ENCODE data around the gene ZBTB12.
"Not testable (repeated sequence)": the region's sequence is repeated elsewhere in the genome, so short reads cannot be mapped to it uniquely, and the experiment has no call there.

ZBTB12 gene

DNA sequence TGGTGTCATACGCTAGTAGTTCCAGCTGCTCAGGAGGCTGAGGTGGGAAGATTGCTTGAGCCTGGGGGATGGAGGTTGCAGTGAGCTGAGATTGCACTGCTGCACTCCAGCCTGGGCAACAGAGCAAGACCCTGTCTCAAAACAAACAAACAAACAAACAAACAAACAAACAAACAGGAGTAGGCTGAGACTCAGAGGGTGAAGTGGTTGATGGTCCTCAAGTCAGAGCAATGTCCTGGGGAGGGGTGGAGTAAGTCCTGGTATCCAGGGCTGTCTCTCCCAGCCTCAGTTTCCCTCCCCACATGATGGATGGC is 33.3 kb downstream of the ZBTB12 start:
- peaks cover 11% of the 10 kb centered on the region for H3K4me1 Mint-ChIP-seq (ENCODE audit: low read depth)
- DNase-seq (ENCODE audit: low spot score); H3K36me3 Mint-ChIP-seq (ENCODE audit: low read depth); H3K27ac Mint-ChIP-seq; H3K9me3 Mint-ChIP-seq; H3K4me3 Mint-ChIP-seq; H3K27me3 Mint-ChIP-seq (ENCODE audit: low read depth): not testable (repeated sequence)

GRCh38 chr6:31865205-31866118 is 36.4 kb downstream of the ZBTB12 start:
- Mint-ChIP-seq H3K4me3 (peak overlapping the region; percentile 34), H3K9me3 (no peaks in the 10 kb centered on the region), H3K27ac (no peak overlapping the region), H3K4me1 (ENCODE audit: low read depth) (peaks cover 19% of the 10 kb centered on the region), H3K36me3 (ENCODE audit: low read depth) (peaks cover 2% of the 10 kb centered on the region), H3K27me3 (ENCODE audit: low read depth) (no peaks in the 10 kb centered on the region)
- no peak for DNase-seq (ENCODE audit: low spot score)

- H3K9me3 Mint-ChIP-seq = no peaks in the 10 kb centered on the region
- H3K4me1 Mint-ChIP-seq (ENCODE audit: low read depth) = peaks cover 19% of the 10 kb centered on the region
- no peak for DNase-seq (ENCODE audit: low spot score)
- no peak overlapping the region for H3K27ac Mint-ChIP-seq
- H3K36me3 Mint-ChIP-seq (ENCODE audit: low read depth) = peaks cover 5% of the 10 kb centered on the region
- no peaks in the 10 kb centered on the region for H3K27me3 Mint-ChIP-seq (ENCODE audit: low read depth)
- H3K4me3 Mint-ChIP-seq = peak overlapping the region; percentile 34
Observed at GRCh38 chr6:31864818-31865204, 37.1 kb downstream of the ZBTB12 start.

DNA sequence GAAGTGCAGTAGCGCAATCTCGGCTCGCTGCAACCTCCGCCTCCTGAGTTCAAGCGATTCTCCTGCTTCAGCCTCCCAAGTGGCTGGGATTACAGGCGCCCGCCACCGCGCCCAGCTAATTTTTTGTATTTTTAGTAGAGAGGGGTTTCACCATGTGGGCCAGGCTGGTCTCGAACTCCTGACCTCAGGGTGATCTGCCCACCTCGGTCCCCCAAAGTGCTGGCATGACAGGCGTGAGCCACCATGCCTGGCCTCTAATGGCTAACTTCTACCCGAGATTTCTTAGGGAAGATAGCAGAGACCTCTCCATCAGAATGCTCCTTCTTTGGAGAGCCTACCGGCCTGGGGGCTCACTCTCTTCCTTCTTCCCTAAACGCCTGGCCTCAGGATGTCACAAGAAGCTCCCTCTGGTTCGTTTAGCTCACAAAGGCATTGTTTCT is 37.7 kb downstream of the ZBTB12 start:
- H3K4me3 Mint-ChIP-seq = peak overlapping the region; percentile 99
- H3K27ac Mint-ChIP-seq = peak overlapping the region; percentile 91
- peaks cover 19% of the 10 kb centered on the region for H3K4me1 Mint-ChIP-seq (ENCODE audit: low read depth)
- DNase-seq (ENCODE audit: low spot score); H3K36me3 Mint-ChIP-seq (ENCODE audit: low read depth); H3K27me3 Mint-ChIP-seq (ENCODE audit: low read depth); H3K9me3 Mint-ChIP-seq: not testable (repeated sequence)

- Mint-ChIP-seq H3K4me1 (ENCODE audit: low read depth) (peaks cover 19% of the 10 kb centered on the region), H3K9me3 (no peaks in the 10 kb centered on the region), H3K36me3 (ENCODE audit: low read depth) (peaks cover 7% of the 10 kb centered on the region), H3K27ac (peak within 1 kb of the TSS; percentile 91), H3K4me3 (peak within 1 kb of the TSS; percentile 99), H3K27me3 (ENCODE audit: low read depth) (no peaks in the 10 kb centered on the region)
- DNase-seq (ENCODE audit: low spot score) = peak; percentile 99
Observed at GRCh38 chr6:31862344-31863235, 39.3 kb downstream of the ZBTB12 start, which contains the start of gene NEU1. NEU1 (minus strand) TSS chr6:31862821; CDS start chr6:31862776, 45 bp downstream.

DNA sequence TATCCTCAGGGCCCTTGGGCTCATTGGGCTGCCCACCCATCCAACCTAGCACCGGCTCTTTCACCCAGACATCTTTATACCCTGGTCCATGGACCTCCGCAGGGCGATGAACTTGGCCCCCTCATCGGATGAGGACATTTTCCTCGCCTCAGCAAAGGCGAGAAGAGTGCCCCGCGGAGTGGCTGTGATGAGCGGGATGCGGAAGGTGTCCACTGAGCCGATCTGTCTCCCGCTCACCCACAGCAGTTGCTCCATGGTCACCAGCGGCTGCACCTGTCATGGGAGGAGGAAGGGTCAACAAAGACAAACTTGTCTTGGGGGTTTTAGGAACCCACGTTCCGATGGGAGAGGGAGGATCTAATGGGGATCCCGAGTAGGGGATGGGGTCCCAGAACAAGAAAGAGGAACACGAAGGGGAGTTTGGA is 40.0 kb downstream of the ZBTB12 start:
- H3K4me1 Mint-ChIP-seq (ENCODE audit: low read depth) = peaks cover 19% of the 10 kb centered on the region
- no peaks in the 10 kb centered on the region for H3K9me3 Mint-ChIP-seq
- H3K4me3 Mint-ChIP-seq = peak overlapping the region; percentile 99
- no peak for DNase-seq (ENCODE audit: low spot score)
- peak overlapping the region; percentile 91 for H3K27ac Mint-ChIP-seq
- no peaks in the 10 kb centered on the region for H3K27me3 Mint-ChIP-seq (ENCODE audit: low read depth)
- peaks cover 7% of the 10 kb centered on the region for H3K36me3 Mint-ChIP-seq (ENCODE audit: low read depth)

DNA sequence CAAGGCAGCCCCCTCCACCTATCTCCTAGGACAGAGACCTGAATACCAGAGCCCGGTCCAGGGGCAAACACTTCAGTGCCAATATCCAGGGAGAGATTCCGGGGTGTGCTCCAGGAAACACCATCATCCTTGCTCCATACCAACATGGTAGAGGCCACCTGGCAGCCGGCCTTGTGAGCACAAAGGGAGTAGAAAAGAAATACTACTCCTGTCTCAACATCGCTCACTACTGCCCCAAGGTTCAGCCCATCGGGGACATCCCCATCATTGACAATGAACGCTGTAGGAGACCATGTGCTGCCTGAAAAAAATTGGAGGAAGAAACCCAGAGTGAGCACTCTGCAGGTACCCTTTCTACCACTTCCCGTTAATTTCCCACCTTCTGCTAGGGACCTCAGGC is 40.7 kb downstream of the ZBTB12 start:
- Mint-ChIP-seq H3K27me3 (ENCODE audit: low read depth) (no peaks in the 10 kb centered on the region), H3K9me3 (no peaks in the 10 kb centered on the region), H3K4me3 (peak overlapping the region; percentile 99), H3K36me3 (ENCODE audit: low read depth) (peaks cover 7% of the 10 kb centered on the region), H3K4me1 (ENCODE audit: low read depth) (peaks cover 19% of the 10 kb centered on the region), H3K27ac (no peak overlapping the region)
- no peak for DNase-seq (ENCODE audit: low spot score)

DNA sequence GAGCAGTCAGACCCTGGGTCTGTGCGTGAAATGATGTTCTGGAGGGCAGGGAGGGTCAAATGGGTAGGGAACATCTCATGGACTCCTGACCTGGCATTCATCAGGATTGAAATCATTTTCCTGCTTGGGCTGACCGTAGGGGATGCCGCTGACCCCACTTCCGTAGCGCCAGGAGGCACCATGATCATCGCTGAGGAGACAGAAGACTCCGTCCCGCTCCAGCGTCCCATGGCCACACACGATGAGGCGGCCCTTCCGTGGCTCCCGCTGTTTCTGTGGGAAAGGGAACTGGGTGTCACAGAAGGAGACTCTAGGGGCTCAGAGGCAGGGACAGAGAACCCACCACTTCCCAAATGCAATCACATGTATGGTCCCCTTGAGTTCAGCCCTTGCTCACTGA is 41.5 kb downstream of the ZBTB12 start:
- Mint-ChIP-seq H3K4me3 (no peak overlapping the region), H3K27me3 (ENCODE audit: low read depth) (no peaks in the 10 kb centered on the region), H3K9me3 (no peaks in the 10 kb centered on the region), H3K4me1 (ENCODE audit: low read depth) (peaks cover 19% of the 10 kb centered on the region), H3K27ac (no peak overlapping the region), H3K36me3 (ENCODE audit: low read depth) (peaks cover 7% of the 10 kb centered on the region)
- DNase-seq (ENCODE audit: low spot score) = no peak

DNA sequence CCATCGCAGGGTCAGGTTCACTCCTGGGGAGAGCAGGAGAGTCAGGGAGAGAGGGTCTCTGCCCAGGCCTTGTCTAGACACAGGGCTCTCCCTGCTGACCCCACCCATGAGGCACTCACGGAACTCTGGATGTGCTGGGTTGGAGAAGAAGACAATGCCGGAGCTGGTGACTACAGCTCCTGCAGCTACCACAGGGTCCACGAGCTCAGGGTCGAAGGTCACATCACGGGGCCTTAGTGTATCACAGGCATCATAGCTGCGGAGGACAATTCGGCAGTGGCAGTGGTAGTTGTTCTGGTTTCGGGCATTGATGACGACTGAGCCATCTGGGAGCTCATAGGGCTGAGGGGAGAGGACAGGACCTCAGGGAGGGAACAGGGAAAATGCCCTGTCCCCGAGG is 42.0 kb downstream of the ZBTB12 start:
- Mint-ChIP-seq H3K36me3 (ENCODE audit: low read depth) (peaks cover 7% of the 10 kb centered on the region), H3K9me3 (no peaks in the 10 kb centered on the region), H3K4me1 (ENCODE audit: low read depth) (peaks cover 17% of the 10 kb centered on the region), H3K27ac (no peak overlapping the region), H3K27me3 (ENCODE audit: low read depth) (no peaks in the 10 kb centered on the region), H3K4me3 (no peak overlapping the region)
- no peak for DNase-seq (ENCODE audit: low spot score)

DNA sequence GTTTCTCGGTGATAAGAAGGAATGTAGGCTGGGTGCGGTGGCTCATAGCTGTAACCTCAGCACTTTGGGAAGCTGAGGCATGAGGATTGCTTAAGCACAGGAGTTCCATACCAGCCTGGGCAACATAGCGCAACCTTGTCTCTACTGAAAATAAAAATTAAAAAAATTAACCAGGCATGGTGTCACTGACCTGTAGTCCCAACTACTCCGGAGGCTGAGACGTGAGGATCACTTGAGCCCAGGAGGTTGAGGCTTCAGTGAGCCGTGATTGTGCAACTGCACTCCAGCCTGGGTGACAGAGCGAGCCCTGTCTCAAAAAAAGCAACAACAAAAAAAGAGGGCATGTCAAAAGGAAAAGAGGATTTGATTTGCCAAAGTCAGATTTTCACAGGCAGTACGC is 43.2 kb downstream of the ZBTB12 start:
- Mint-ChIP-seq H3K9me3 (no peaks in the 10 kb centered on the region), H3K4me1 (ENCODE audit: low read depth) (peaks cover 13% of the 10 kb centered on the region), H3K36me3 (ENCODE audit: low read depth) (peaks cover 7% of the 10 kb centered on the region), H3K27me3 (ENCODE audit: low read depth) (no peaks in the 10 kb centered on the region), H3K27ac (no peak overlapping the region), H3K4me3 (no peak overlapping the region)
- no peak for DNase-seq (ENCODE audit: low spot score)

DNA sequence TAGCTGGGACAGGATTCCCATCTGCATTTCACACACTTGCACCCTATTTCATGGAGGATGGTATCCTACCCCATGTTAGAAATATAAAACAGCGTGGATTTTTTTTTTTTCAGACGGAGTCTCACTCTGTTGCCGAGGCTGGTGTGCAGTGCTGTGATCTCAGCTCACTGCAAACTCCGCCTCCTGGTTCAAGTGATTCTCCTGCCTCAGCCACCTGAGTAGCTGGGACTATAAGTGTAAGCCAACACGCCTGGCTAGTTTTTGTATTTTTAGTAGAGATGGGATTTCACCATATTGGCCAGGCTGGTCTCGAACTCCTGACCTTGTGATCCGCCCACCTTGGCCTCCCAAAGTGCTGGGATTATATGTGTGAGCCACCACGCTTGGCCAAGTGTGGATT is 44.1 kb downstream of the ZBTB12 start:
- H3K4me1 Mint-ChIP-seq (ENCODE audit: low read depth) = peaks cover 11% of the 10 kb centered on the region
- not testable (repeated sequence) for H3K27ac Mint-ChIP-seq; H3K27me3 Mint-ChIP-seq (ENCODE audit: low read depth); DNase-seq (ENCODE audit: low spot score); H3K4me3 Mint-ChIP-seq; H3K9me3 Mint-ChIP-seq; H3K36me3 Mint-ChIP-seq (ENCODE audit: low read depth)

DNA sequence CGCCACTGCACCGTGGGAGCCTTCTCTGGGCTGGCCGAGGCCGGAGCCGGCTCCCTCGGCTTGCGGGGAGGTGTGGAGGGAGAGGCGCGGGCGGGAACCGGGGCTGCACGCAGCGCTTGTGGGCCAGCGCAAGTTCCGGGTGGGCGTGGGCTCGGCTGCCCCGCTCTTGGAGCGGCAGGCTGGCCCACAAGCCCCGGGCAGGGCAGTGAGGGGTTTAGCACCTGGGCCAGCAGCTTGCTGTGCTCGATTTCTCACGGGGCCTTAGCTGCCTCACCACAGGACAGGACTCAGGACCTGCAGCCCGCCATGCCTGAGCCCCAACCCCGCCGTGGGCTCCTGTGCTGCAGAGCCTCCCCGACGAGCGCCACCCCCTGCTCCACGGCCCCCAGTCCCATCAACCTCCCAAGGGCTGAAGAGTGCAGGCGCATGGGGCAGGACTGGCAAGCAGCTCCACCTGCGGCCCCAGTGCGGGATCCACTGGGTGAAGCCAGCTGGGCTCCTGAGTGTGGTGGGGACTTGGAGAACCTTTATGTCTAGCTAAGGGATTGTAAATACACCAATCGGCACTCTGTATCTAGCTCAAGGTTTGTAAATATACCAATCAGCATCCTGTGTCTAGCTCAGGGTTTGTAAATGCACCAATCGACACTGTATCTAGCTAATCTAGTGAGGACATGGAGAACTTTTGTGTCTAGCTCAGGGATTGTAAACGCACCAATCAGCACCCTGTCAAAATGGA is 49.7 kb downstream of the ZBTB12 start:
- not testable (repeated sequence) for H3K27ac Mint-ChIP-seq; H3K9me3 Mint-ChIP-seq; H3K36me3 Mint-ChIP-seq (ENCODE audit: low read depth); DNase-seq (ENCODE audit: low spot score); H3K4me3 Mint-ChIP-seq; H3K27me3 Mint-ChIP-seq (ENCODE audit: low read depth); H3K4me1 Mint-ChIP-seq (ENCODE audit: low read depth)

DNA sequence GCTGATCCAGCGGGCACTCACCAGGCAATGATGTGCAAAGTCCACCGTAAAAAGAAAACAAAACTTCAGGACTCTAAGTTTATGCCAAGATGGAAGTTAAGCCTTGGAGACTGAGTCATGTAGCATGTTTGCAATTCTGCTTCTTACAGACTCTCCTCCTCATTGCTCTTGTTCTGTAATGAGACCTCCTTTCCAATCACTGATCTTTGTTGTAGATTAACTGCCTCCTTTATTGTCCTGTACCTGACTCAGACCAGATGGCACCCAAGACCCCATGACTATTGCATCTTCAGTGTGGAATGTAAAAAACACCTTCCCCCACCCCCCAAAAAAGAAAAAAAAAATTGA is 50.4 kb downstream of the ZBTB12 start:
- no peak overlapping the region for H3K27ac Mint-ChIP-seq
- peaks cover 4% of the 10 kb centered on the region for H3K36me3 Mint-ChIP-seq (ENCODE audit: low read depth)
- H3K27me3 Mint-ChIP-seq (ENCODE audit: low read depth) = no peaks in the 10 kb centered on the region
- H3K4me1 Mint-ChIP-seq (ENCODE audit: low read depth) = no peaks in the 10 kb centered on the region
- H3K4me3 Mint-ChIP-seq = no peak overlapping the region
- no peak for DNase-seq (ENCODE audit: low spot score)
- peaks cover 7% of the 10 kb centered on the region for H3K9me3 Mint-ChIP-seq

Measured in T-helper 2 cell treated with Interferon-gamma antibody and Interleukin-4, amounts not matched to agents 5 μg/mL and 100 μg/mL, for 36 hours (primary cell).